ENCODE data around the gene NMNAT2. TPM values are rescaled to one million over a fixed set of nuclear protein-coding genes. Genes with fewer than 3 reads are reported as not detected.

NMNAT2 gene
- total RNA-seq, 1 experiment from 2014 or later, result 0.39 TPM

GRCh38 chr1:183214021-183214970, 203.9 kb downstream of the NMNAT2 start:
- in situ Hi-C loops (cut with HindIII; ENCODE audit: low pct_unique_long_range_greater_than_20kb, low sequenced_read_pairs), result no loop called here
- Histone ChIP-seq H3K4me3 (ENCODE audit: low read depth in 2 of 2, low read length in 2 of 2) (no peak overlapping the region), H3K27ac (ENCODE audit: low read length) (no peak overlapping the region), H3K36me3 (ENCODE audit: control insufficient read depth, insufficient read depth, low read length) (no peaks in the 10 kb centered on the region), H3K27me3 (ENCODE audit: control insufficient read depth, insufficient read depth, low read length) (no peaks in the 10 kb centered on the region), H3K9me3 (ENCODE audit: control insufficient read depth, insufficient read depth, low read depth, low read length) (no peaks in the 10 kb centered on the region), H3K4me1 (ENCODE audit: control insufficient read depth, insufficient read depth, low read length) (no peaks in the 10 kb centered on the region)
- no peak for TF ChIP-seq POLR2AphosphoS5 (IDR thresholded peaks at IDR 0.05; ENCODE audit: low read depth, low read length)
- TF ChIP-seq, protein P1, sequence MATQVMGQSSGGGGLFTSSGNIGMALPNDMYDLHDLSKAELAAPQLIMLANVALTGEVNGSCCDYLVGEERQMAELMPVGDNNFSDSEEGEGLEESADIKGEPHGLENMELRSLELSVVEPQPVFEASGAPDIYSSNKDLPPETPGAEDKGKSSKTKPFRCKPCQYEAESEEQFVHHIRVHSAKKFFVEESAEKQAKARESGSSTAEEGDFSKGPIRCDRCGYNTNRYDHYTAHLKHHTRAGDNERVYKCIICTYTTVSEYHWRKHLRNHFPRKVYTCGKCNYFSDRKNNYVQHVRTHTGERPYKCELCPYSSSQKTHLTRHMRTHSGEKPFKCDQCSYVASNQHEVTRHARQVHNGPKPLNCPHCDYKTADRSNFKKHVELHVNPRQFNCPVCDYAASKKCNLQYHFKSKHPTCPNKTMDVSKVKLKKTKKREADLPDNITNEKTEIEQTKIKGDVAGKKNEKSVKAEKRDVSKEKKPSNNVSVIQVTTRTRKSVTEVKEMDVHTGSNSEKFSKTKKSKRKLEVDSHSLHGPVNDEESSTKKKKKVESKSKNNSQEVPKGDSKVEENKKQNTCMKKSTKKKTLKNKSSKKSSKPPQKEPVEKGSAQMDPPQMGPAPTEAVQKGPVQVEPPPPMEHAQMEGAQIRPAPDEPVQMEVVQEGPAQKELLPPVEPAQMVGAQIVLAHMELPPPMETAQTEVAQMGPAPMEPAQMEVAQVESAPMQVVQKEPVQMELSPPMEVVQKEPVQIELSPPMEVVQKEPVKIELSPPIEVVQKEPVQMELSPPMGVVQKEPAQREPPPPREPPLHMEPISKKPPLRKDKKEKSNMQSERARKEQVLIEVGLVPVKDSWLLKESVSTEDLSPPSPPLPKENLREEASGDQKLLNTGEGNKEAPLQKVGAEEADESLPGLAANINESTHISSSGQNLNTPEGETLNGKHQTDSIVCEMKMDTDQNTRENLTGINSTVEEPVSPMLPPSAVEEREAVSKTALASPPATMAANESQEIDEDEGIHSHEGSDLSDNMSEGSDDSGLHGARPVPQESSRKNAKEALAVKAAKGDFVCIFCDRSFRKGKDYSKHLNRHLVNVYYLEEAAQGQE (IDR thresholded peaks at IDR 0.05; ENCODE audit: insufficient read depth in 1 of 2, low read depth in 2 of 2, low read length in 1 of 2), result no peak
- no peak for TF ChIP-seq TCF7L2 (IDR thresholded peaks at IDR 0.05; ENCODE audit: low read depth, low read length)
- TF ChIP-seq, protein P2, sequence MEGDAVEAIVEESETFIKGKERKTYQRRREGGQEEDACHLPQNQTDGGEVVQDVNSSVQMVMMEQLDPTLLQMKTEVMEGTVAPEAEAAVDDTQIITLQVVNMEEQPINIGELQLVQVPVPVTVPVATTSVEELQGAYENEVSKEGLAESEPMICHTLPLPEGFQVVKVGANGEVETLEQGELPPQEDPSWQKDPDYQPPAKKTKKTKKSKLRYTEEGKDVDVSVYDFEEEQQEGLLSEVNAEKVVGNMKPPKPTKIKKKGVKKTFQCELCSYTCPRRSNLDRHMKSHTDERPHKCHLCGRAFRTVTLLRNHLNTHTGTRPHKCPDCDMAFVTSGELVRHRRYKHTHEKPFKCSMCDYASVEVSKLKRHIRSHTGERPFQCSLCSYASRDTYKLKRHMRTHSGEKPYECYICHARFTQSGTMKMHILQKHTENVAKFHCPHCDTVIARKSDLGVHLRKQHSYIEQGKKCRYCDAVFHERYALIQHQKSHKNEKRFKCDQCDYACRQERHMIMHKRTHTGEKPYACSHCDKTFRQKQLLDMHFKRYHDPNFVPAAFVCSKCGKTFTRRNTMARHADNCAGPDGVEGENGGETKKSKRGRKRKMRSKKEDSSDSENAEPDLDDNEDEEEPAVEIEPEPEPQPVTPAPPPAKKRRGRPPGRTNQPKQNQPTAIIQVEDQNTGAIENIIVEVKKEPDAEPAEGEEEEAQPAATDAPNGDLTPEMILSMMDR (IDR thresholded peaks at IDR 0.05), result no peak
- no peak for TF ChIP-seq SIN3A (IDR thresholded peaks at IDR 0.05; ENCODE audit: borderline replicate concordance, insufficient read depth, low read depth, low read length)
- DNase-seq (ENCODE audit: low read depth, low spot score), result no peak
- POLR2A ChIA-PET, result interaction anchor here (0.6 kb wide), 1 partner anchor 1547 kb away, joined by 3 read pairs; no protein-coding TSS in a partner anchor
- no peak for ATAC-seq
- intact Hi-C loops (cut with micrococcal nuclease; ENCODE audit: unreplicated experiment), result no loop called here
- CTCF ChIA-PET, result interaction anchor here (0.9 kb wide), 1 partner anchor 29 kb away, joined by 8 read pairs; no protein-coding TSS in a partner anchor
- no TSS peak for BruUV-seq (replicated peaks)

DNA sequence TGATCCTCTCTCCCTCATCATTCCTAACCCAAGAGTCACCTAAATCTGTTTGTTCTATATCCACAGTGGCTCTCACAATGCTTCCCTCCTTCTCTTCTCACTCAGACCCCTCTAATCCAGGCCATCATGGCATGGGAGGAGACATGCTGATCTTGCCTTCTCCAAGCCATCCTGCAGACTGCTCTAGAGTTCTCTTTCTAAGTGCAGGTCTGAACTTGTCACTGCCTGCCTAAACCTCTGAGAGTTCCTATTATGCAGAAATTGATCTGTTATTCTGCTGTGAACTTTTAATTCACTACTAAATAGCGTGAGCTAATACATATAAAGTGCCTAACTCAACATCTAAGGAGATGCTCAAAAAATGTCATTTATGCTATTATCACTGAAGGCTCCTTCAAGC, 205.3 kb downstream of the NMNAT2 start:
- ATAC-seq (no peak), DNase-seq (ENCODE audit: low read depth, low spot score) (no peak)
- Histone ChIP-seq H3K27me3 (ENCODE audit: control insufficient read depth, insufficient read depth, low read length) (no peaks in the 10 kb centered on the region), H3K9me3 (ENCODE audit: control insufficient read depth, insufficient read depth, low read depth, low read length) (no peaks in the 10 kb centered on the region), H3K4me3 (ENCODE audit: low read depth in 2 of 2, low read length in 2 of 2) (no peak overlapping the region), H3K4me1 (ENCODE audit: control insufficient read depth, insufficient read depth, low read length) (no peaks in the 10 kb centered on the region), H3K36me3 (ENCODE audit: control insufficient read depth, insufficient read depth, low read length) (no peaks in the 10 kb centered on the region), H3K27ac (ENCODE audit: low read length) (no peak overlapping the region)
- CTCF ChIA-PET, result interaction anchor here (0.6 kb wide), 1 partner anchor 17 kb away, joined by 7 read pairs; no protein-coding TSS in a partner anchor
- in situ Hi-C loops (cut with HindIII; ENCODE audit: low pct_unique_long_range_greater_than_20kb, low sequenced_read_pairs) (no loop called here), intact Hi-C loops (cut with micrococcal nuclease; ENCODE audit: unreplicated experiment) (no loop called here)
- TF ChIP-seq, protein P2 (IDR thresholded peaks at IDR 0.05), result no peak
- TF ChIP-seq SIN3A (IDR thresholded peaks at IDR 0.05; ENCODE audit: borderline replicate concordance, insufficient read depth, low read depth, low read length) (no peak), TCF7L2 (IDR thresholded peaks at IDR 0.05; ENCODE audit: low read depth, low read length) (no peak)
- no TSS peak for BruUV-seq (replicated peaks)
- POLR2A ChIA-PET, result interaction anchor here (0.5 kb wide), 1 partner anchor 427 kb away, joined by 7 read pairs; no protein-coding TSS in a partner anchor

All from Panc1 (cell line).